GM12878 (cell line): ENCODE results near the gene GRK6.

Experiments used
- ASH2L ChIP-seq: fragments of 300-600, 200-600 bp; sonication (generic); IDR thresholded peaks from 2 replicates; pipeline ENCODE4 v1.6.1; 2017; ENCODE audit warnings: low read depth, mild to moderate bottlenecking, borderline replicate concordance
- CHD1 ChIP-seq: IDR thresholded peaks from 2 replicates; pipeline ENCODE4 v1.6.1; 2012; ENCODE audit warnings: low read depth, low read length, improper control_type of control experiment
- EP300 ChIP-seq, 2 experiments: fragments of 150-350 bp in 1 of 2; IDR thresholded peaks; 2 replicates each; pipeline ENCODE4 v1.6.1; 2011 to 2012; ENCODE audit warnings: low read depth in 2 of 2, low read length in 2 of 2, borderline replicate concordance in 1 of 2, improper control_type of control experiment in 1 of 2, inconsistent platforms in 1 of 2; ENCODE audit not compliant: control insufficient read depth in 1 of 2
- FOXK2 ChIP-seq: fragments of 450-650 bp; IDR thresholded peaks from 2 replicates; pipeline ENCODE4 v1.6.1; 2017; ENCODE audit warnings: mild to moderate bottlenecking, moderate library complexity
- GABPA ChIP-seq: IDR thresholded peaks from 2 replicates; pipeline ENCODE4 v1.6.1; 2014; ENCODE audit warnings: antibody characterized with exemption, low read depth, mild to moderate bottlenecking, inconsistent platforms
- NR2F1 ChIP-seq: fragments of 450-650 bp; conservative IDR thresholded peaks from 2 replicates; pipeline ENCODE4 v1.6.1; 2017; ENCODE audit warnings: mild to moderate bottlenecking
- POLR2A ChIP-seq: IDR thresholded peaks from 2 replicates; pipeline ENCODE4 v1.6.1; 2011; ENCODE audit warnings: low read depth, mild to moderate bottlenecking, low read length
- POLR2AphosphoS5 ChIP-seq: IDR thresholded peaks from 2 replicates; pipeline ENCODE4 v1.6.1; 2011; ENCODE audit warnings: mild to moderate bottlenecking, low read length, inconsistent platforms
- SREBF1 ChIP-seq: IDR thresholded peaks from 2 replicates; pipeline ENCODE4 v1.6.1; 2012; ENCODE audit warnings: mild to moderate bottlenecking, low read length
- ZNF274 ChIP-seq: IDR thresholded peaks from one replicate; pipeline ENCODE4 v1.8.0; 2011; ENCODE audit not compliant: insufficient read length, insufficient read depth
- TF ChIP-seq, protein P1 (sequence below), 3 experiments: IDR thresholded peaks in 2 of 3; conservative IDR thresholded peaks in 1 of 3; 2 replicates each; pipeline ENCODE4 v1.5.1; 2011; ENCODE audit warnings: low read depth in 3 of 3, low read length in 3 of 3, mild to moderate bottlenecking in 3 of 3, control low read depth in 2 of 3, moderate library complexity in 2 of 3, inconsistent platforms in 1 of 3, mixed read lengths in 1 of 3; ENCODE audit not compliant: control insufficient read depth in 2 of 3, insufficient read depth in 1 of 3; ENCODE audit errors: extremely low read depth in 1 of 3
- TF ChIP-seq, protein P2 (sequence below): IDR thresholded peaks from 2 replicates; pipeline ENCODE4 v1.6.1; 2012; ENCODE audit warnings: mild to moderate bottlenecking, low read depth, low read length
- TF ChIP-seq, protein P3 (sequence below): fragments of 450-650 bp; IDR thresholded peaks from 2 replicates; pipeline ENCODE4 v1.6.1; 2017; ENCODE audit warnings: antibody characterized with exemption, mild to moderate bottlenecking, moderate library complexity

DNA sequence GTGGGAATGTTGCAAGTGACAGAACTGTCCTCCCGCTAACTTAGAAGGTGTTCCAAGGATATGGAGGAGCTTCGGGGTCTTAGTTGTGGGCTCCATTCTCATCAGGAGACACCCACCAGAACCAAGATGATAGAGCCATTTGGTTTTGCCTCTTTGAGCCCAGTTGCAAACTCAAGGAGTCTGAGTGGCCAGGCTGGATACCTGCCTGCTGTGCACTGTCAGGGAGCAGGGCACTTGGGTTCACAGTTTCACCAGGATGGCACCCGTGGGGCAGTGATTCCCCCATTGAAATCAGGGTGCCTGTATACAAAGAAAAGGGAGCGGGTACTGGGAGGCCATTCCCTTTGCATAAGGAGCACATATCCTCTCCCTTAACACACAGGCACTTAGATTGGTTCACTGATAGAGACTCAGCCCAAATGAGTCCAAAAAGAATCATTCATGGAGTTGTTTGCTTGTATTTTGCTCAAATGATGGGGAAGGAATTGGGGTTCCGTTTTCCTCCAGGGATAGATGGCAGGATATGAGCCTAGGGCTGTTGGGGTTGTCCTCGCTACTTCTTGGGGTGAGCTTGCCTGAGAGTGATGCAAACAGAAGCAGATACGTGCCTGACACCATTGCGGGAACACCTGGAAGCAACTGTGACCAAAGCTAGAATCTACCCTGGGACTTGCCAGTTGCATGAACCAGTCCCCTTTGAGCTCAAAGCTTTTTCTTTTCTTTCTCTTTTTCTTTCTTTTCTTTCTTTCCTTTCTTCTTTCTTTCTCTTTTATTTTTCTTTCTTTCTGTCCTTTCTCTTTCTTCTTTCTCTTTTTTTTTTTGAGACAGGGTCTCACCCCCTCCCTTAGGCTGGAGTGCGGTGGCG is 18.8 kb downstream of the GRK6 start:
- TF ChIP-seq, protein P1, sequence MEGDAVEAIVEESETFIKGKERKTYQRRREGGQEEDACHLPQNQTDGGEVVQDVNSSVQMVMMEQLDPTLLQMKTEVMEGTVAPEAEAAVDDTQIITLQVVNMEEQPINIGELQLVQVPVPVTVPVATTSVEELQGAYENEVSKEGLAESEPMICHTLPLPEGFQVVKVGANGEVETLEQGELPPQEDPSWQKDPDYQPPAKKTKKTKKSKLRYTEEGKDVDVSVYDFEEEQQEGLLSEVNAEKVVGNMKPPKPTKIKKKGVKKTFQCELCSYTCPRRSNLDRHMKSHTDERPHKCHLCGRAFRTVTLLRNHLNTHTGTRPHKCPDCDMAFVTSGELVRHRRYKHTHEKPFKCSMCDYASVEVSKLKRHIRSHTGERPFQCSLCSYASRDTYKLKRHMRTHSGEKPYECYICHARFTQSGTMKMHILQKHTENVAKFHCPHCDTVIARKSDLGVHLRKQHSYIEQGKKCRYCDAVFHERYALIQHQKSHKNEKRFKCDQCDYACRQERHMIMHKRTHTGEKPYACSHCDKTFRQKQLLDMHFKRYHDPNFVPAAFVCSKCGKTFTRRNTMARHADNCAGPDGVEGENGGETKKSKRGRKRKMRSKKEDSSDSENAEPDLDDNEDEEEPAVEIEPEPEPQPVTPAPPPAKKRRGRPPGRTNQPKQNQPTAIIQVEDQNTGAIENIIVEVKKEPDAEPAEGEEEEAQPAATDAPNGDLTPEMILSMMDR (IDR thresholded peaks at IDR 0.05 in 2 of 3, conservative IDR thresholded peaks at IDR 0.05 in 1 of 3; ENCODE audit: control insufficient read depth in 2 of 3, extremely low read depth in 1 of 3, insufficient read depth in 1 of 3, low read depth in 3 of 3, low read length in 3 of 3): no peak
- TF ChIP-seq EP300 (IDR thresholded peaks at IDR 0.05; ENCODE audit: borderline replicate concordance in 1 of 2, control insufficient read depth in 1 of 2, low read depth in 2 of 2, low read length in 2 of 2) (no peak), FOXK2 (no peak), ZNF274 (no peak), SREBF1 (no peak), POLR2AphosphoS5 (peak; percentile 66), GABPA (no peak), POLR2A (no peak), CHD1 (no peak), NR2F1 (no peak), ASH2L (no peak)
- TF ChIP-seq, protein P2, sequence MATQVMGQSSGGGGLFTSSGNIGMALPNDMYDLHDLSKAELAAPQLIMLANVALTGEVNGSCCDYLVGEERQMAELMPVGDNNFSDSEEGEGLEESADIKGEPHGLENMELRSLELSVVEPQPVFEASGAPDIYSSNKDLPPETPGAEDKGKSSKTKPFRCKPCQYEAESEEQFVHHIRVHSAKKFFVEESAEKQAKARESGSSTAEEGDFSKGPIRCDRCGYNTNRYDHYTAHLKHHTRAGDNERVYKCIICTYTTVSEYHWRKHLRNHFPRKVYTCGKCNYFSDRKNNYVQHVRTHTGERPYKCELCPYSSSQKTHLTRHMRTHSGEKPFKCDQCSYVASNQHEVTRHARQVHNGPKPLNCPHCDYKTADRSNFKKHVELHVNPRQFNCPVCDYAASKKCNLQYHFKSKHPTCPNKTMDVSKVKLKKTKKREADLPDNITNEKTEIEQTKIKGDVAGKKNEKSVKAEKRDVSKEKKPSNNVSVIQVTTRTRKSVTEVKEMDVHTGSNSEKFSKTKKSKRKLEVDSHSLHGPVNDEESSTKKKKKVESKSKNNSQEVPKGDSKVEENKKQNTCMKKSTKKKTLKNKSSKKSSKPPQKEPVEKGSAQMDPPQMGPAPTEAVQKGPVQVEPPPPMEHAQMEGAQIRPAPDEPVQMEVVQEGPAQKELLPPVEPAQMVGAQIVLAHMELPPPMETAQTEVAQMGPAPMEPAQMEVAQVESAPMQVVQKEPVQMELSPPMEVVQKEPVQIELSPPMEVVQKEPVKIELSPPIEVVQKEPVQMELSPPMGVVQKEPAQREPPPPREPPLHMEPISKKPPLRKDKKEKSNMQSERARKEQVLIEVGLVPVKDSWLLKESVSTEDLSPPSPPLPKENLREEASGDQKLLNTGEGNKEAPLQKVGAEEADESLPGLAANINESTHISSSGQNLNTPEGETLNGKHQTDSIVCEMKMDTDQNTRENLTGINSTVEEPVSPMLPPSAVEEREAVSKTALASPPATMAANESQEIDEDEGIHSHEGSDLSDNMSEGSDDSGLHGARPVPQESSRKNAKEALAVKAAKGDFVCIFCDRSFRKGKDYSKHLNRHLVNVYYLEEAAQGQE: no peak
- TF ChIP-seq, protein P3, sequence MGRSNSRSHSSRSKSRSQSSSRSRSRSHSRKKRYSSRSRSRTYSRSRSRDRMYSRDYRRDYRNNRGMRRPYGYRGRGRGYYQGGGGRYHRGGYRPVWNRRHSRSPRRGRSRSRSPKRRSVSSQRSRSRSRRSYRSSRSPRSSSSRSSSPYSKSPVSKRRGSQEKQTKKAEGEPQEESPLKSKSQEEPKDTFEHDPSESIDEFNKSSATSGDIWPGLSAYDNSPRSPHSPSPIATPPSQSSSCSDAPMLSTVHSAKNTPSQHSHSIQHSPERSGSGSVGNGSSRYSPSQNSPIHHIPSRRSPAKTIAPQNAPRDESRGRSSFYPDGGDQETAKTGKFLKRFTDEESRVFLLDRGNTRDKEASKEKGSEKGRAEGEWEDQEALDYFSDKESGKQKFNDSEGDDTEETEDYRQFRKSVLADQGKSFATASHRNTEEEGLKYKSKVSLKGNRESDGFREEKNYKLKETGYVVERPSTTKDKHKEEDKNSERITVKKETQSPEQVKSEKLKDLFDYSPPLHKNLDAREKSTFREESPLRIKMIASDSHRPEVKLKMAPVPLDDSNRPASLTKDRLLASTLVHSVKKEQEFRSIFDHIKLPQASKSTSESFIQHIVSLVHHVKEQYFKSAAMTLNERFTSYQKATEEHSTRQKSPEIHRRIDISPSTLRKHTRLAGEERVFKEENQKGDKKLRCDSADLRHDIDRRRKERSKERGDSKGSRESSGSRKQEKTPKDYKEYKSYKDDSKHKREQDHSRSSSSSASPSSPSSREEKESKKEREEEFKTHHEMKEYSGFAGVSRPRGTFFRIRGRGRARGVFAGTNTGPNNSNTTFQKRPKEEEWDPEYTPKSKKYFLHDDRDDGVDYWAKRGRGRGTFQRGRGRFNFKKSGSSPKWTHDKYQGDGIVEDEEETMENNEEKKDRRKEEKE: no peak
